Measurements from ENCODE around the gene PTP4A2. TPM values are rescaled to one million over a fixed set of nuclear protein-coding genes. Genes with fewer than 3 reads are reported as not detected.

PTP4A2 gene
- total and polyA plus RNA-seq, 2 of the 13 experiments (the other 11 are each of a cell fraction or from before 2014, with no cell fraction given), result 173 to 225 TPM

DNA sequence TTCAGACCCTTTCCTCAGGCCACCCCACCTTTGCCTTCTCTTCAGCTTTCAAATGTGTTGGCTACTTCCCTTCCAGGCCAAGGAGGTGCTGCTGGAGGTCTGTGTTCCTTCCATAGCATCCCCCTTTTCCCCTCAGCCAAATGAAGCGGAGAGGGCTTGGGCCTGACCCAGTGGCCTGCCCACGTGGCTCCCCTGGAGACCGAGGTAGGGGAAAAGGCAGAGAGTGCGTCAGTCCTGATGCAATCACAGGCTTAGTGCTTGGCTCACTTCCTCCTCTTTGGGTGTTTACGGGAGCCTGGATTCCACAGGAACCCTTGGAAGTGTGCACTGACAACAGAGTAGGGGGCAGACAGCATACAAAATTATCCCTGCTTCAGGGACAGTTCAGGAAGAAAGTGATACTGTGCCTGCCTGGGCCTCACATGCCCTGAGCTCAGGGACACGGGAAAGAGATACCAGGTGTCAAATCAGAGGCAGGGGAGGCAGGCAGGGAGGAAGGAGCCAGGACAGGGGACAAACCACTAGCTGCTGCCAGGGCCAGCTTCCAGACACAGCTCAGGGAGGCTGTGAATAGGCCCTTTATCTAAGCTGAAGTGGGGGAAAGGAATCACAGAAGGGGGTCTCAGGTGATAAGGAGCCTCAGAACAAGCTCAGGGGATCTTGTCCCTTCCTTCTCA is 16.6 kb upstream of the PTP4A2 start (continued):
- TF ChIP-seq, protein P1, sequence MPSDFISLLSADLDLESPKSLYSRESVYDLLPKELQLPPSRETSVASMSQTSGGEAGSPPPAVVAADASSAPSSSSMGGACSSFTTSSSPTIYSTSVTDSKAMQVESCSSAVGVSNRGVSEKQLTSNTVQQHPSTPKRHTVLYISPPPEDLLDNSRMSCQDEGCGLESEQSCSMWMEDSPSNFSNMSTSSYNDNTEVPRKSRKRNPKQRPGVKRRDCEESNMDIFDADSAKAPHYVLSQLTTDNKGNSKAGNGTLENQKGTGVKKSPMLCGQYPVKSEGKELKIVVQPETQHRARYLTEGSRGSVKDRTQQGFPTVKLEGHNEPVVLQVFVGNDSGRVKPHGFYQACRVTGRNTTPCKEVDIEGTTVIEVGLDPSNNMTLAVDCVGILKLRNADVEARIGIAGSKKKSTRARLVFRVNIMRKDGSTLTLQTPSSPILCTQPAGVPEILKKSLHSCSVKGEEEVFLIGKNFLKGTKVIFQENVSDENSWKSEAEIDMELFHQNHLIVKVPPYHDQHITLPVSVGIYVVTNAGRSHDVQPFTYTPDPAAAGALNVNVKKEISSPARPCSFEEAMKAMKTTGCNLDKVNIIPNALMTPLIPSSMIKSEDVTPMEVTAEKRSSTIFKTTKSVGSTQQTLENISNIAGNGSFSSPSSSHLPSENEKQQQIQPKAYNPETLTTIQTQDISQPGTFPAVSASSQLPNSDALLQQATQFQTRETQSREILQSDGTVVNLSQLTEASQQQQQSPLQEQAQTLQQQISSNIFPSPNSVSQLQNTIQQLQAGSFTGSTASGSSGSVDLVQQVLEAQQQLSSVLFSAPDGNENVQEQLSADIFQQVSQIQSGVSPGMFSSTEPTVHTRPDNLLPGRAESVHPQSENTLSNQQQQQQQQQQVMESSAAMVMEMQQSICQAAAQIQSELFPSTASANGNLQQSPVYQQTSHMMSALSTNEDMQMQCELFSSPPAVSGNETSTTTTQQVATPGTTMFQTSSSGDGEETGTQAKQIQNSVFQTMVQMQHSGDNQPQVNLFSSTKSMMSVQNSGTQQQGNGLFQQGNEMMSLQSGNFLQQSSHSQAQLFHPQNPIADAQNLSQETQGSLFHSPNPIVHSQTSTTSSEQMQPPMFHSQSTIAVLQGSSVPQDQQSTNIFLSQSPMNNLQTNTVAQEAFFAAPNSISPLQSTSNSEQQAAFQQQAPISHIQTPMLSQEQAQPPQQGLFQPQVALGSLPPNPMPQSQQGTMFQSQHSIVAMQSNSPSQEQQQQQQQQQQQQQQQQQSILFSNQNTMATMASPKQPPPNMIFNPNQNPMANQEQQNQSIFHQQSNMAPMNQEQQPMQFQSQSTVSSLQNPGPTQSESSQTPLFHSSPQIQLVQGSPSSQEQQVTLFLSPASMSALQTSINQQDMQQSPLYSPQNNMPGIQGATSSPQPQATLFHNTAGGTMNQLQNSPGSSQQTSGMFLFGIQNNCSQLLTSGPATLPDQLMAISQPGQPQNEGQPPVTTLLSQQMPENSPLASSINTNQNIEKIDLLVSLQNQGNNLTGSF (CRISPR knock-in tag; IDR thresholded peaks at IDR 0.05), result no peak
- no peak for TF ChIP-seq ZKSCAN8 (CRISPR knock-in tag; IDR thresholded peaks at IDR 0.05; ENCODE audit: borderline replicate concordance)
- TF ChIP-seq ATF7-NPFF (CRISPR knock-in tag; IDR thresholded peaks at IDR 0.05; ENCODE audit: low read depth), result no peak
- TF ChIP-seq ZFP37 (CRISPR knock-in tag; IDR thresholded peaks at IDR 0.05; ENCODE audit: borderline replicate concordance), result no peak
- no peak for TF ChIP-seq HHEX (CRISPR knock-in tag; IDR thresholded peaks at IDR 0.05)
- TF ChIP-seq ASH2L (IDR thresholded peaks at IDR 0.05; ENCODE audit: insufficient read length, low read depth, low read length), result no peak
- no peak for TF ChIP-seq ZNF24 (IDR thresholded peaks at IDR 0.05)
- TF ChIP-seq NFE2 (CRISPR knock-in tag; IDR thresholded peaks at IDR 0.05), result no peak
- TF ChIP-seq RXRB (CRISPR knock-in tag; IDR thresholded peaks at IDR 0.05; ENCODE audit: borderline replicate concordance), result peak; percentile 69
- TF ChIP-seq PPARG (CRISPR knock-in tag; conservative IDR thresholded peaks at IDR 0.05), result no peak; the same call in 1 of the 2 replicates
- TF ChIP-seq, protein P2, sequence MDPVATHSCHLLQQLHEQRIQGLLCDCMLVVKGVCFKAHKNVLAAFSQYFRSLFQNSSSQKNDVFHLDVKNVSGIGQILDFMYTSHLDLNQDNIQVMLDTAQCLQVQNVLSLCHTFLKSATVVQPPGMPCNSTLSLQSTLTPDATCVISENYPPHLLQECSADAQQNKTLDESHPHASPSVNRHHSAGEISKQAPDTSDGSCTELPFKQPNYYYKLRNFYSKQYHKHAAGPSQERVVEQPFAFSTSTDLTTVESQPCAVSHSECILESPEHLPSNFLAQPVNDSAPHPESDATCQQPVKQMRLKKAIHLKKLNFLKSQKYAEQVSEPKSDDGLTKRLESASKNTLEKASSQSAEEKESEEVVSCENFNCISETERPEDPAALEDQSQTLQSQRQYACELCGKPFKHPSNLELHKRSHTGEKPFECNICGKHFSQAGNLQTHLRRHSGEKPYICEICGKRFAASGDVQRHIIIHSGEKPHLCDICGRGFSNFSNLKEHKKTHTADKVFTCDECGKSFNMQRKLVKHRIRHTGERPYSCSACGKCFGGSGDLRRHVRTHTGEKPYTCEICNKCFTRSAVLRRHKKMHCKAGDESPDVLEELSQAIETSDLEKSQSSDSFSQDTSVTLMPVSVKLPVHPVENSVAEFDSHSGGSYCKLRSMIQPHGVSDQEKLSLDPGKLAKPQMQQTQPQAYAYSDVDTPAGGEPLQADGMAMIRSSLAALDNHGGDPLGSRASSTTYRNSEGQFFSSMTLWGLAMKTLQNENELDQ (CRISPR knock-in tag; IDR thresholded peaks at IDR 0.05; ENCODE audit: borderline replicate concordance), result no peak
- no peak for TF ChIP-seq ZNF652 (CRISPR knock-in tag; IDR thresholded peaks at IDR 0.05; ENCODE audit: borderline replicate concordance, low read depth)
- TF ChIP-seq ZNF207 (IDR thresholded peaks at IDR 0.05; ENCODE audit: borderline replicate concordance), result no peak
- peak; percentile 58; the same call in 1 of the 2 replicates for TF ChIP-seq ZNF225 (CRISPR knock-in tag; IDR thresholded peaks at IDR 0.05)
- no peak for TF ChIP-seq ZNF101 (CRISPR knock-in tag; IDR thresholded peaks at IDR 0.05; ENCODE audit: borderline replicate concordance, low read depth)
- no peak for TF ChIP-seq ZFP41 (CRISPR knock-in tag; IDR thresholded peaks at IDR 0.05; ENCODE audit: borderline replicate concordance)
- TF ChIP-seq RORA (CRISPR knock-in tag; IDR thresholded peaks at IDR 0.05), result no peak
- no peak for TF ChIP-seq RARG (CRISPR knock-in tag; IDR thresholded peaks at IDR 0.05; ENCODE audit: low read depth)
- TF ChIP-seq BORCS8-MEF2B (CRISPR knock-in tag; IDR thresholded peaks at IDR 0.05), result no peak
- no peak for TF ChIP-seq ARNT2 (CRISPR knock-in tag; IDR thresholded peaks at IDR 0.05; ENCODE audit: low read depth)

All from HepG2 (cell line).